ENCODE data around the gene KATNIP.

KATNIP gene

DNA sequence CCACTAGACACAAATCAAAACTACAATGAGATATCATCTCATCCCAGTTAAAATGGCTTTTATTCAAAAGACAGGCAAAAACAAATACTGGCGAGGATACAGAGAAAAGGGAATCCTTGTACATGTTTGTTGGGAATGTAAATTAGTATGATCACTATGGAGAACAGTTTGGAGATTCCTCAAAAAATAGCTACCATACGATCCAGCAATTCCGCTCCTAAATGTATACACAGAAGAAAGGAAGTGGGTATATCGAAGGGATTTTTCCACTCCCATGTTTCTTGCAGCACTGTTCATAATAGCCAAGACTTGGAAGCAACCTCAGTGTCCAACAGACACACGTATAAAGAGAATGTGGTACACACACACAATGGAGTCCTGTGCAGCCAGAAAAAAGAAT lies 35.3 kb downstream of the KATNIP start:
- DNase-seq (ENCODE audit: low read depth in 2 of 2), result no peak

DNA sequence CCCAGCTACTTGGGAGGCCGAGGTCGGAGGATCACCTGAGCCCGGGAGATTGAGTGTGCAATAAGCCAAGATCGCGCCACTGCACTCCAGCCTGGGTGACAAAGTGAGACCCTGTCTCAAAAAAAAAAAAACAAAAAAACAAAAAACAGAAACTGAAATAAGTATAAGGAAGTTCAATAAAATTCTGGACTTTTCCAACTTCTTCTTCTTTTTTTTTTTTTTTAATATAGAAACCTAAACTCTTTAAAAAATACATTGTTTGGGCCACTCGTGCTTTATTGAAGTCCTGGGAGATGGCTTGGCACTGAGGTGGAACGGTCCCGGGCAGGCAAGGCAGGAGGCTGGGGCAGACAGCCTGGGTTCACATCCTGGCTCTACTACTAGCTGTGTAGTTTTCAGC lies 36.8 kb downstream of the KATNIP start:
- DNase-seq (ENCODE audit: low read depth in 2 of 2), result no peak

DNA sequence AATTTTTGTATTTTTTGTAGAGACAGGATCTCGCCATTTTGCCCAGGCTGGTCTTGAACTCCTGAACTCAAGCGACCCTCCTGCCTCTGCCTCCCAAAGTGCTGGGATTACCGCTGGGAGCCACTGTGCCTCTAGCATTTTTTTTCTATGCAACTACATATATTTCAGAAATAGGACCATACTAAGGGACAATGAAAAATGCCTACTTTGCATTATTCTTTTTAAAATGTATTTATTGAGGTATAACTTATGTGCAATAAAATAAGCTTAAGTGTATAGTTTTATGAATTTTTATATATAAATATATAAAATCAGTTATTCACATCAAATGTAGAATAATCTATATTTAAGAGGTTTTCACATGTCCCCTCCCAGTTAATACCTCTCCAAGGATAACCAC lies 38.1 kb downstream of the KATNIP start:
- no peak for DNase-seq (ENCODE audit: low read depth in 2 of 2)

DNA sequence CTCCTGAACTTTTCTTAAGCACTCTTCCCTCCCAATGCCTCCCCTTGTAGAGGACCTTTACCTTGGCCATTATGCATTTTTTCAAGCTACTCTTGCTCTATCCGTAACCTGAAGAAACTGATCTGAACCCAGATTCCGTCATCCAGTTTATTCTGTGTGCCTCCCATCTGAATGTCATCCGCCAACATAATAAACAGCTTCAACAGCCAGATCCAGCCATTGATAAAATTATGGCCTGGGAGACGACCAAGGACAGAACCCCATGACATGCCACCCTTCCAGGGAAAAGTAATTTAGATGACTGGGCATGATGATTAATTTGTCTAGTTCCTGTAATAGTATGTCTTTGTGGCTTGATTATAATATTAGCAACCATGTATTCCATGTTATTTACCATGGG lies 41.9 kb downstream of the KATNIP start:
- DNase-seq (ENCODE audit: low read depth in 2 of 2), result no peak

DNA sequence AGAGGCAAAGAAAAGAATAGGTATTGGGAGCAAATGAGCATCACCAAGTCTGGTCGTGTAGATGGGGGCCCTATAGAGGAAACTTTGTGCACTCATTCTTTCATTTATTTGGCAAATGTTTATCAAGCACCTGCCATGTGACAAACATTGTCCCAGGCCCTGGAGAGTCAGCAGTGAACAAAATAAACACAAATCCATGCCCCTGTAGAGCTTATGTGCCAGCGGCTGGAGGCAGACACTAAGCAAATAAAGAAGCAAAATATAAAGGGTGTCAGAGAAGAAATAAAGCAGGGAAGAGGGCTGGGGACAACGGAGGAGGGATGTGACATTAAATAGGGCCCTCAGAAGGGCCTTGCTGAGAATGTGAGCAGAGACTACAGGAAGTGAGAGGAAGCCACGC lies 45.5 kb downstream of the KATNIP start:
- no peak for DNase-seq (ENCODE audit: low read depth in 2 of 2)

DNA sequence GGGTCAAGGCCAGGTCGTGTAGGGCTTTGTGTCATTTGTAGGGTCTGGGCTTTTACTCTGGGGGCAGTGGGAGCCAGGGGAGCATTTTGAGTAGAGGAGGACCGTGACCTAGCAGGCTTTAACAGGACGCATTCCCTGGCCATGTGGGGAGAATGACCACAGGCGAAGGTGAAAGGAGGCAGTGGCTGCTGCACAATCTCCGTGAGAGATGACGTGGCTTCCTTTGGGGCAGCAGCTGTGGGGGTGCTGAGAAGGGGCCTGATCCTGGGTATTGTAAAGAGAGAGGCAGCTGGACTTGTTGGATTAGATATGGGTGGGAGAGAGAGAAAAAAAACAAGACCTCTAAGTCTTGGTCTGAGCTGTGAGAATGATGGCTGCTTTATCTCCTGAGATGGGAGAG lies 46.0 kb downstream of the KATNIP start:
- no peak for DNase-seq (ENCODE audit: low read depth in 2 of 2)

DNA sequence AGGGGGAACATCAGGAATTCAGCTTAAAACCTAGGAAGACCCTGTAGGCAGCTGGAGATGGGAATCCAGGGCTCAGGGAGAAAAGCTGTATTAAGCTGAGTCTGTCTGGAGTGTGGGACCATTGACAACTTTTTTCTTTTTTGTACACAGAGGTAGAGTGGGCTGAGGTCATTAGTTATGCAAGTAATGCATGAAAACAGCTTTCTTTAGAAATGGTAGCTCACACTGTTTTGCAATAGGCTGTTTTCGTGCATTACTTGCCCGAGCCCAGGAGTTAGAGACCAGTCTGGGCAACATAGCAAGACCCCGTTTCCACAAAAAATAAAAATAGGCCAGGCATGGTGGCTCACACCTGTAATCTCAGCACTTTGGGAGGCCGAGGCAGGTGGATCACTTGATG lies 46.5 kb downstream of the KATNIP start:
- no peak for DNase-seq (ENCODE audit: low read depth in 2 of 2)

DNA sequence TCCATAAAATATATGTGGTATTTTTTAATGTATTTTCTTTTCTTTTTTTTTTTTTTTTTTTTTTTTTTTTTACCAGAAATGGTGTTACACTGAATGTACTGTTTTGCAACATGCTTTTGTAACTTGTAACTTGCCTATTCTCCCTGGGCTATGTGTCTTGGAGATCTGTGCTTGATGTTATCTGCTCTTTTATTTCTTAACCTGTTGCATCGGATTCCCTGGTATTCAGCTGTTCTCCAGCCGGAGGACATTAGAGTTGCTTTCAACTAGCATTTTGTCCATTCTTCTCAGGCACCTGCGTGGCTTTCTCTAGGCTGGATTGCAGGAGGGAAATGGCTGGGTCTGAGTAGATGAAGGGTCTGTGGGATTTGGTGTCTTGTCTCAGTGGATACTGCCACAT lies 47.4 kb downstream of the KATNIP start:
- DNase-seq (ENCODE audit: low read depth in 2 of 2), result no peak

DNA sequence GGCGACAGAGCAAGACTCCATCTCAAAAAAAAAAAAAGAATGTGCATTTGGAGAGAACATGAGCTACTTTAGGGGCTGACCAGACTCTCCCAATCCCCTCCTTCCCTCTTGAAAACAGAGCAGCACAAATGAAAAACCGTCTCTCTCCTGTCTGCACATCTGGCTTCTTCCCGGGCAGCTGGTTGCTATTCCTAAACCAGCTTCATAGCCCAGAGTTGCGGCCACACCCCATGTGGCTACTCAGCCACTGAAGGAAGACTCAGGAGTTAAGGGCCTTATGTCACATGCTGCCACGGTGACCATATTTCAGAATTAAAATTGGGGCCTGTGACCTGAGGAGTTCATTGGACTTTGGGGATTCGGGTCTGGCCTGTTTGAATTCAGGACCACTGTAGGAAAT lies 48.3 kb downstream of the KATNIP start:
- no peak for DNase-seq (ENCODE audit: low read depth in 2 of 2)

DNA sequence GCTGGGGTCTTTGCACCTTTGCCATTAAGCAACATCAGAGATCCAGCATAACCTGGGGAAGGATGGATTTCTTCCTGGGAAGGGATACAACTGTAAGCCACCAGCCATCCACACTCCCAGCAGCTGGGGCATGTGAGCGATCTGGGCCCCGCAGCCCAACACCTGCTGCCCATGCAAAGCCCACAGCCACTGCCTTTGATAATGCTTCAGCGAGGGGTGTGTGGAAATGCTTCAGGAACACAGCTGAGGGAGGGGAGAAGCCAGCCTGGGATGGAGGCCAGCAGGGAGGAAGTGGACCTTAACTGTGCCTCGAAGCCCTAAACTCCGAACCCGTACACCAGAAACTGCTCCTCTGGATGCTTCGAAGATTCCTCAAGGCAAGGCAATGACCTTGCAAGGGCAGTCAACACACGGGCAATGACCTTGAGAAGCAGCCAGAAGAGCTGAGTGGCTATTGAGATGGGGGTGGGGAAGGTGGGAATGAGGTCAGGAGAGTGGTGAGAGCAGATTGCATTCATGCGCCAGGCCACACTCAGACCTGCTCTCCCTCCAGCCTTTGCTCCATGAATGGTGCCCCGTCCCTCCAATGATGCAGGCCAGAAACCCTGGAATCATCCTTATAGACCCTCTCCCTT lies 49.1 kb downstream of the KATNIP start:
- DNase-seq (ENCODE audit: low read depth in 2 of 2), result no peak

DNA sequence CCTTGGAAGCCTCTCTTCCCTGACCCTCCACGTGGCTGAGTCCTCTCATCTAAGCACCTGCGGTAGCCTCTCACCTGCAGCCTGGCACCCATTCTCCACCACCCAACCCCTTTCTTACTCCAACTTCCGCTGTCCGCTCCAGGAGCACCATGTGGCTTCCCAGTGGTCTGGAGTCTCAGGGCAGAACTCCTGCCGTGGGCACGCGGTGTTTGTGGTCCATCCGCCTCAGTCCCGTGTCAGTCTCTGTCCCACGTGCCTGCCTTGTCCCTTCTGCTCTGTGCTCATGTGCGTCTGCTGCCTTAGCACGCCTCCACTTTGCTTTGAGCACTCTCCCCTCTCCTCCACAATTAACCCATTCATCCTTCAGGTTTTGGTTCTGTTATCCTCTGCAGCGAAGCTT lies 49.7 kb downstream of the KATNIP start:
- DNase-seq (ENCODE audit: low read depth in 2 of 2), result no peak
